Glutamatergic neuron (in vitro differentiated cells): ENCODE results near the gene ARHGEF40. TPM values are rescaled to one million over a fixed set of nuclear protein-coding genes. Genes with fewer than 3 reads are reported as not detected.

Source experiments
- DNase-seq: peaks from one replicate; pipeline ENCODE4 v3.0.0; 2022
- H3K27ac Mint-ChIP-seq: one replicate; pipeline ENCODE4 v1.8.0; 2020; ENCODE audit warnings: mild to moderate bottlenecking, mixed read lengths, inconsistent platforms; ENCODE audit not compliant: unreplicated experiment
- H3K27me3 Mint-ChIP-seq: one replicate; pipeline ENCODE4 v1.8.0; 2020; ENCODE audit warnings: mild to moderate bottlenecking, moderate library complexity, mixed read lengths, inconsistent platforms; ENCODE audit not compliant: unreplicated experiment
- H3K36me3 Mint-ChIP-seq: one replicate; pipeline ENCODE4 v1.8.0; 2020; ENCODE audit warnings: mild to moderate bottlenecking, mixed read lengths, inconsistent platforms; ENCODE audit not compliant: unreplicated experiment
- H3K4me1 Mint-ChIP-seq: one replicate; pipeline ENCODE4 v1.8.0; 2020; ENCODE audit warnings: mild to moderate bottlenecking, low read depth, mixed read lengths, inconsistent platforms; ENCODE audit not compliant: unreplicated experiment
- H3K4me3 Mint-ChIP-seq: one replicate; pipeline ENCODE4 v1.8.0; 2020; ENCODE audit warnings: mild to moderate bottlenecking, mixed read lengths, inconsistent platforms; ENCODE audit not compliant: unreplicated experiment
- H3K9me3 Mint-ChIP-seq: one replicate; pipeline ENCODE4 v1.8.0; 2020; ENCODE audit warnings: mild to moderate bottlenecking, moderate library complexity, mixed read lengths, inconsistent platforms; ENCODE audit not compliant: unreplicated experiment
- CTCF ChIP-seq: fragments of 200-600 bp; sonication (generic); IDR thresholded peaks from one replicate; pipeline ENCODE4 v1.5.0; 2021; ENCODE audit not compliant: partially characterized antibody, unreplicated experiment
- total RNA-seq: library from RNA; stranded (reverse); fragmentation: NEBNext Ultra II Directional; extraction: Animal tissue kit (Norgen Biotek cat#: 25700); gene quantifications from one replicate; pipeline ENCODE4 v1.2.1, GENCODE V29; 2021; ENCODE audit not compliant: unreplicated experiment

Gene ARHGEF40
- total RNA-seq, 1 donor from 2014 or later, result 42.4 TPM

GRCh38 chr14:21059842-21060613 lies 10.1 kb upstream of the ARHGEF40 start:
- DNase-seq, result no peak
- Mint-ChIP-seq H3K27me3 (no peaks in the 10 kb centered on the region), H3K27ac (no peak overlapping the region), H3K4me1 (no peaks in the 10 kb centered on the region), H3K4me3 (no peak overlapping the region), H3K36me3 (no peaks in the 10 kb centered on the region), H3K9me3 (no peaks in the 10 kb centered on the region)
- no peak for TF ChIP-seq CTCF

GRCh38 chr14:21060614-21061346 lies 9.3 kb upstream of the ARHGEF40 start:
- no peak for TF ChIP-seq CTCF
- no peak overlapping the region for H3K27ac Mint-ChIP-seq
- no peaks in the 10 kb centered on the region for H3K4me1 Mint-ChIP-seq
- no peak overlapping the region for H3K4me3 Mint-ChIP-seq
- no peaks in the 10 kb centered on the region for H3K27me3 Mint-ChIP-seq
- no peaks in the 10 kb centered on the region for H3K9me3 Mint-ChIP-seq
- no peaks in the 10 kb centered on the region for H3K36me3 Mint-ChIP-seq
- DNase-seq, result no peak

GRCh38 chr14:21061347-21061668 lies 8.8 kb upstream of the ARHGEF40 start:
- Mint-ChIP-seq H3K36me3 (no peaks in the 10 kb centered on the region), H3K4me3 (no peak overlapping the region), H3K27me3 (no peaks in the 10 kb centered on the region), H3K4me1 (no peaks in the 10 kb centered on the region), H3K9me3 (no peaks in the 10 kb centered on the region), H3K27ac (no peak overlapping the region)
- no peak for DNase-seq
- no peak for TF ChIP-seq CTCF

GRCh38 chr14:21063479-21063878 lies 6.6 kb upstream of the ARHGEF40 start:
- Mint-ChIP-seq H3K4me1 (peaks cover under 1% of the 10 kb centered on the region), H3K27ac (no peak overlapping the region), H3K9me3 (peaks cover 7% of the 10 kb centered on the region), H3K27me3 (peaks cover 2% of the 10 kb centered on the region), H3K4me3 (no peak overlapping the region), H3K36me3 (no peaks in the 10 kb centered on the region)
- DNase-seq, result no peak
- TF ChIP-seq CTCF, result no peak

GRCh38 chr14:21066882-21067502 lies 3.1 kb upstream of the ARHGEF40 start:
- peaks cover 11% of the 10 kb centered on the region for H3K9me3 Mint-ChIP-seq
- H3K4me3 Mint-ChIP-seq, result no peak overlapping the region
- no peak for TF ChIP-seq CTCF
- H3K36me3 Mint-ChIP-seq, result no peaks in the 10 kb centered on the region
- peaks cover 14% of the 10 kb centered on the region for H3K27me3 Mint-ChIP-seq
- H3K4me1 Mint-ChIP-seq, result peaks cover 9% of the 10 kb centered on the region
- DNase-seq, result no peak
- H3K27ac Mint-ChIP-seq, result no peak overlapping the region
